Calu3 (cell line): ENCODE data around the gene STIMATE. TPM values are rescaled to one million over a fixed set of nuclear protein-coding genes. Genes with fewer than 3 reads are reported as not detected.

Experiments
- BruUV-seq: library from RNA; stranded (reverse); fragments of 400-500 nt; replicated peaks from 2 replicates; lab custom pipeline; 2021; lab: Mats Ljungman, UMichigan
- CTCF ChIA-PET: fragments of 300-600 bp; sonication (Branson Sonifier 250); formaldehyde crosslinking; loops from one replicate; lab custom pipeline; 2022; ENCODE audit warnings: antibody characterized with exemption; lab: Charles Lee
- DNase-seq: peaks from one replicate; pipeline ENCODE4 v3.0.0; 2022
- H3K27ac Mint-ChIP-seq: one replicate; pipeline ENCODE4 v1.8.0; 2022; ENCODE audit warnings: mixed read lengths; ENCODE audit not compliant: unreplicated experiment
- H3K27me3 Mint-ChIP-seq: one replicate; pipeline ENCODE4 v1.8.0; 2022; ENCODE audit warnings: mixed read lengths; ENCODE audit not compliant: unreplicated experiment
- H3K36me3 Mint-ChIP-seq: one replicate; pipeline ENCODE4 v1.8.0; 2022; ENCODE audit warnings: mild to moderate bottlenecking, moderate library complexity, mixed read lengths; ENCODE audit not compliant: insufficient read depth, unreplicated experiment
- H3K4me1 Mint-ChIP-seq: one replicate; pipeline ENCODE4 v1.8.0; 2022; ENCODE audit warnings: mild to moderate bottlenecking, low read depth, mixed read lengths; ENCODE audit not compliant: unreplicated experiment
- H3K4me3 Mint-ChIP-seq: one replicate; pipeline ENCODE4 v1.8.0; 2022; ENCODE audit warnings: mild to moderate bottlenecking, low read depth, moderate library complexity, mixed read lengths; ENCODE audit not compliant: unreplicated experiment
- H3K9me3 Mint-ChIP-seq: one replicate; pipeline ENCODE4 v1.8.0; 2022; ENCODE audit warnings: low read depth, mixed read lengths; ENCODE audit not compliant: unreplicated experiment
- intact Hi-C: fragments of 100-400 bp; cut with micrococcal nuclease; formaldehyde crosslinking; loops from one replicate; pipeline ENCODE4 v1.10.0; 2022; ENCODE audit not compliant: unreplicated experiment
- total RNA-seq: library from RNA; stranded (reverse); gene quantifications from 2 replicates; pipeline ENCODE4 v1.2.3, GENCODE V29; 2022
- TF ChIP-seq, protein P1 (sequence below): fragments of 200-600 bp; IDR thresholded peaks from one replicate; pipeline ENCODE4 v1.8.0; 2022; ENCODE audit warnings: antibody characterized with exemption; ENCODE audit not compliant: unreplicated experiment

The STIMATE gene
- total RNA-seq, 1 experiment from 2014 or later = 11.7 TPM

DNA sequence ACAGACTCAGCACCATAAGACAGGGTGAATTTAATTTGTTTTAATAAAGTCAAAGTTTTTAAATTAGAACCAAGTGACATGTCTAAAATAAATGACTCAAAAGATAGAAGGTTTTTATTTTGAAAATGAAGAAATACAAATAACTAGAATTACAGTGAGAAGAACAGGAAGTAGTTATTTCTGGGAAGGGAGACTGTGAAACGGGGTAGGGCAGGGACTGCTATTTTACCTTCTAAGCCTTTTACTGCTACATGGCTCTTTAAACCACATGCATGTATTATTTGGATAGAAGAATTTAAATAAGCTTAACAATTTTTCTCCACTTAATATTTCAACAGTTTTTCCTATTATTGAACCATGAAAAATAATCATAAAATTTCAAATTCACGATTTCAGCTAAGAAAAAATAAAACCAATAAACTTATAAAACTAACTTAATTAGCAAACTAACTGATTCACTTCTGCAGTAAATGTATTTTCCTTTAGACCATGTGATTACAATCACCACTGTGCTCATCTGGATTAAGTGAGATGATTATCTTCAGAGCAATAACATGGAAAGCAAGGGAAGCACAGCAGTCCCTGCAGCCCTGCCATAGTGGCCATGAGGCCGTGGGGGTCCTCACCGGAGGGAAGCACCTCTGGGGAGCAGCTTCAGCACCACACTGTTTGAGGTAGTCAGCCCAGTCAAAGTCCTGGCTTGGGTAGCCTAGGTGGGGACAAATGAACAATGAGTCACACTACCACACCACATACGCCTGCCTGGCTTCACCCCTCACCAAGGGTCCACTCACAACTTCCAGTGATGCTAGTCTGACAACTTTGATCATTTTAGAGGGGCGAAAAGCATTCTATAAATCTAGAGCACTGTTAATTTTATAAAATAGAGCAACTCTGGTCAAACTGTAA lies 28.3 kb upstream of the STIMATE start:
- no peak for DNase-seq
- H3K36me3 Mint-ChIP-seq = peaks cover 25% of the 10 kb centered on the region
- TF ChIP-seq, protein P1, sequence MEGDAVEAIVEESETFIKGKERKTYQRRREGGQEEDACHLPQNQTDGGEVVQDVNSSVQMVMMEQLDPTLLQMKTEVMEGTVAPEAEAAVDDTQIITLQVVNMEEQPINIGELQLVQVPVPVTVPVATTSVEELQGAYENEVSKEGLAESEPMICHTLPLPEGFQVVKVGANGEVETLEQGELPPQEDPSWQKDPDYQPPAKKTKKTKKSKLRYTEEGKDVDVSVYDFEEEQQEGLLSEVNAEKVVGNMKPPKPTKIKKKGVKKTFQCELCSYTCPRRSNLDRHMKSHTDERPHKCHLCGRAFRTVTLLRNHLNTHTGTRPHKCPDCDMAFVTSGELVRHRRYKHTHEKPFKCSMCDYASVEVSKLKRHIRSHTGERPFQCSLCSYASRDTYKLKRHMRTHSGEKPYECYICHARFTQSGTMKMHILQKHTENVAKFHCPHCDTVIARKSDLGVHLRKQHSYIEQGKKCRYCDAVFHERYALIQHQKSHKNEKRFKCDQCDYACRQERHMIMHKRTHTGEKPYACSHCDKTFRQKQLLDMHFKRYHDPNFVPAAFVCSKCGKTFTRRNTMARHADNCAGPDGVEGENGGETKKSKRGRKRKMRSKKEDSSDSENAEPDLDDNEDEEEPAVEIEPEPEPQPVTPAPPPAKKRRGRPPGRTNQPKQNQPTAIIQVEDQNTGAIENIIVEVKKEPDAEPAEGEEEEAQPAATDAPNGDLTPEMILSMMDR = no peak
- no peaks in the 10 kb centered on the region for H3K27me3 Mint-ChIP-seq
- no peak overlapping the region for H3K4me3 Mint-ChIP-seq
- no peaks in the 10 kb centered on the region for H3K4me1 Mint-ChIP-seq
- intact Hi-C loops = no loop called here
- CTCF ChIA-PET = no interaction called here
- BruUV-seq = no TSS peak
- H3K27ac Mint-ChIP-seq = no peak overlapping the region
- H3K9me3 Mint-ChIP-seq = no peaks in the 10 kb centered on the region

DNA sequence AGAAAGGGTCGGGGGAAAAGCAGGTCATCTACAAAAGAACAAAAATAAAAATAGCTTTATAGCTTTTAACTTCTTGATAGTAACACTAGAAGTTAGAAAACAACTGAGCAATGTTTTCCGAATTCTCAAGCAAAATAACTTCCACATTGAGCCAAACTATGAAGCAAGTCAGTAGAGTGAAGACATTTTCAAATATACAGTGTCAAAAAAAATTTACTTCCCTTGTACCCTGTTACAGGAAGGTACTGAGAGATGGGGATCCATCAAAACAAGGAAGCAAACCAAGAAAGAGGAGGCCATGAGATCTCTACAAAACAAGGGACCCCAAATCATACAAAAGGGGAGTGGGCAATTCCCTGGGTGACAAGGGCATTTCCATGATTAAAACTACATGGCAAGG lies 26.6 kb upstream of the STIMATE start:
- H3K27me3 Mint-ChIP-seq = no peaks in the 10 kb centered on the region
- no TSS peak for BruUV-seq
- TF ChIP-seq, protein P1 = no peak
- DNase-seq = no peak
- H3K9me3 Mint-ChIP-seq = no peaks in the 10 kb centered on the region
- CTCF ChIA-PET = no interaction called here
- no peaks in the 10 kb centered on the region for H3K4me1 Mint-ChIP-seq
- intact Hi-C loops = no loop called here
- no peak overlapping the region for H3K27ac Mint-ChIP-seq
- peaks cover 25% of the 10 kb centered on the region for H3K36me3 Mint-ChIP-seq
- no peak overlapping the region for H3K4me3 Mint-ChIP-seq

DNA sequence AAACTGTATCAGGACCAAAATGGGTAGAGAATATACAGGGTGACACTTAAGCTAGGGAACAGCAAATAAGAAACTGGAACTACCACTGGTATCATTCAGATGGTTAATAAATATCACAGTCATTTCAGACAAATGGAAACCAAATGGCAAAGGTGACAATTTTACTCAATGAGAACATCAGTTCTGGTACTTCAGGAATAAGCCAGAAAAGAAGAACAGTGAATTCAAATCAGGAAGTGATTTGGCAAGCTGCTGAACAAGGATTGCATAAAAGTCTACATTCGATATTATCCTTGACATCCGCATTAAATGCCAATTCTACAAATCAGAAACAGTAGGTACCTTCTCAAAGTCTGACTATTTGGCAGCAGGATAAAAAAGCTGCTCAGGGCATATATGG lies 23.5 kb upstream of the STIMATE start:
- CTCF ChIA-PET = no interaction called here
- Mint-ChIP-seq H3K36me3 (peaks cover 31% of the 10 kb centered on the region), H3K27me3 (no peaks in the 10 kb centered on the region), H3K9me3 (no peaks in the 10 kb centered on the region), H3K27ac (no peak overlapping the region), H3K4me1 (no peaks in the 10 kb centered on the region), H3K4me3 (no peak overlapping the region)
- intact Hi-C loops = no loop called here
- no TSS peak for BruUV-seq
- TF ChIP-seq, protein P1 = no peak
- DNase-seq = no peak

DNA sequence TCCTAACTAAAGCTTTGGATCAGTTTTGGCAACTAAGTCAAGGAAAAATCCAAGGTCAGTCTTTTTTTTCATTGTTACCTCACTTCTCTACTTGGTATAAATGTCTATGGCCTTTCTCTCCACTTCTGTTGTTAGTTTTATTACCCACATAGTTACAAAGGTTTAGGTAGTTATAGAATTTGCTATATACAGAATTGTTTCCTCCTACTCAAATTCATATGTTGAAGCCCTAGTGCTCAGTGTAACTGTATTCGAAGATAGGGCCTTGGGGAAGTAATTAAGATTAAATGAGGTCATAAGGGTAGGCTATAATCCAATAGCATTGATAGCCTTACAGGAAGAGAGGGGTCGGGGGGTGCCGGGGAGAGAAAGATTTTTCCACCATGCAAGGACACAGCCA lies 19.7 kb upstream of the STIMATE start:
- no peak overlapping the region for H3K27ac Mint-ChIP-seq
- CTCF ChIA-PET = no interaction called here
- no peaks in the 10 kb centered on the region for H3K27me3 Mint-ChIP-seq

More for the DNA sequence above, 19.7 kb upstream of the STIMATE start:
- Mint-ChIP-seq H3K36me3 (peaks cover 14% of the 10 kb centered on the region), H3K9me3 (no peaks in the 10 kb centered on the region), H3K4me3 (no peak overlapping the region), H3K4me1 (no peaks in the 10 kb centered on the region)
- intact Hi-C loops = no loop called here
- TF ChIP-seq, protein P1 = no peak
- DNase-seq = no peak
- no TSS peak for BruUV-seq
